PC-3 (cell line): ENCODE data around the gene MYO5A. TPM values are rescaled to one million over a fixed set of nuclear protein-coding genes. Genes with fewer than 3 reads are reported as not detected.

Source experiments
- ATAC-seq: fragments of 200-7000 bp; cut with Tn5 transposase; 2 replicates; pipeline ENCODE4 v1.9.1; 2020; ENCODE audit warnings: mild to moderate bottlenecking, moderate library complexity
- BruUV-seq: library from RNA; stranded (reverse); fragments of 400-500 nt; replicated peaks from 2 replicates; lab custom pipeline; 2021; lab: Mats Ljungman, UMichigan
- CTCF ChIA-PET: fragments of 300-600 bp; sonication (Branson Sonifier 250); formaldehyde crosslinking; loops from one replicate; lab custom pipeline; 2022; ENCODE audit warnings: antibody characterized with exemption; lab: Charles Lee
- POLR2A ChIA-PET: fragments of 300-600 bp; sonication (Branson Sonifier 250); formaldehyde crosslinking; loops from one replicate; lab custom pipeline; 2022; ENCODE audit warnings: antibody characterized with exemption; ENCODE audit not compliant: unreplicated experiment; lab: Charles Lee
- DNase-seq: peaks from one replicate; pipeline ENCODE4 v3.0.0-alpha.2; 2015
- H2AFZ ChIP-seq: fragments of 300-600 bp; sonication (generic); 2 replicates; pipeline ENCODE4 v1.6.0; 2016; ENCODE audit warnings: antibody characterized with exemption, low read length
- H3F3A ChIP-seq: fragments of 300-600 bp; sonication (generic); one replicate; pipeline ENCODE4 v1.6.0; 2017; ENCODE audit warnings: antibody characterized with exemption, low read length, control low read depth, mild to moderate bottlenecking; ENCODE audit not compliant: unreplicated experiment
- H3K27ac ChIP-seq: fragments of 300-600 bp; sonication (generic); 2 replicates; pipeline ENCODE4 v1.5.1; 2016; ENCODE audit warnings: mild to moderate bottlenecking, low read length
- H3K27me3 ChIP-seq: fragments of 300-600 bp; sonication (generic); 2 replicates; pipeline ENCODE4 v1.6.1; 2016; ENCODE audit warnings: low read length, mixed read lengths
- H3K36me3 ChIP-seq: fragments of 300-600 bp; sonication (generic); 2 replicates; pipeline ENCODE4 v1.6.1; 2016; ENCODE audit warnings: low read depth, mixed run types, low read length, mixed read lengths
- H3K4me1 ChIP-seq: fragments of 300-600 bp; sonication (generic); 2 replicates; pipeline ENCODE4 v1.5.1; 2016; ENCODE audit warnings: low read length; ENCODE audit not compliant: insufficient read depth
- H3K4me2 ChIP-seq: fragments of 300-600 bp; sonication (generic); 2 replicates; pipeline ENCODE4 v1.6.0; 2016; ENCODE audit warnings: low read length
- H3K4me3 ChIP-seq: fragments of 300-600 bp; sonication (generic); 2 replicates; pipeline ENCODE4 v1.5.1; 2016; ENCODE audit warnings: mild to moderate bottlenecking, low read length, mixed read lengths
- H3K79me2 ChIP-seq: fragments of 300-600 bp; sonication (generic); 2 replicates; pipeline ENCODE4 v1.6.1; 2017; ENCODE audit warnings: low read length, mixed read lengths
- H3K9ac ChIP-seq: fragments of 300-600 bp; sonication (generic); 2 replicates; pipeline ENCODE4 v1.6.0; 2016; ENCODE audit warnings: mild to moderate bottlenecking, low read length
- H3K9me2 ChIP-seq: fragments of 300-600 bp; sonication (generic); replicated peaks from 2 replicates; pipeline ENCODE4 v1.6.1; 2016; ENCODE audit warnings: mixed run types, low read length, mixed read lengths
- H3K9me3 ChIP-seq: fragments of 300-600 bp; sonication (generic); 2 replicates; pipeline ENCODE4 v1.6.1; 2016; ENCODE audit warnings: low read length, mixed read lengths
- H4K20me1 ChIP-seq: fragments of 300-600 bp; sonication (generic); 2 replicates; pipeline ENCODE4 v1.6.1; 2016; ENCODE audit warnings: low read length, mixed read lengths
- EZH2 ChIP-seq: fragments of 300-600 bp; sonication (generic); IDR thresholded peaks from one replicate; pipeline ENCODE4 v1.6.1; 2017; ENCODE audit warnings: antibody characterized with exemption, mild to moderate bottlenecking, low read length; ENCODE audit not compliant: unreplicated experiment
- EZH2phosphoT487 ChIP-seq: fragments of 300-600 bp; sonication (generic); IDR thresholded peaks from 2 replicates; pipeline ENCODE4 v1.6.1; 2018; ENCODE audit warnings: mild to moderate bottlenecking, antibody characterized with exemption, low read length, borderline replicate concordance
- intact Hi-C: fragments of 100-400 bp; cut with micrococcal nuclease; formaldehyde crosslinking; loops from 2 replicates; pipeline ENCODE4 v1.9.0; 2023
- total RNA-seq: library from RNA; depleted of rRNA; stranded (reverse); fragments of >200 nt; gene quantifications from 2 replicates; pipeline ENCODE4 v1.2.3, GENCODE V29; 2014
- TF ChIP-seq, protein P1 (sequence below): fragments of 300-600 bp; sonication (generic); conservative IDR thresholded peaks from 2 replicates; pipeline ENCODE4 v1.5.1; 2017; ENCODE audit warnings: antibody characterized with exemption, low read depth, mild to moderate bottlenecking, low read length

MYO5A gene
- total RNA-seq, 1 experiment from 2014 or later = 42.1 TPM

DNA sequence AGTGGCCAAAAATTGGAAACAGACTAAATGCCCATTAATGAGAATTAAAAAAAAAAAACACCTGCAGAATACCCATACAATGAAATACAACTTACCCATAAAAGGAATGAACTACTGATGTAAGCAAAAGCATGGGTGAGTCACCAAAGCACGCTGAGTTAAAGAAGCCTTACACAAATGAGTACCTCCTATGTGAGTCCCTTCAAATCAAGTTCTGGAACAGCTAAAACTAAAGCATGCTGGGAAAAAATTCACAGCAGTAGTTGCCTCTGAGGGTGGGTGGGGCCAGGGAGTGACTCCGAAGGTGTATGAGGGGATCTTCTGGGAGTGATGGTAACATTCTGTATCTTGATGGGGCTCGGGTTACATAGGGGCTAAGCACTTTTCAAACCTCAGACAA lies 244.5 kb downstream of the MYO5A start:
- Histone ChIP-seq H3K9ac (no peak overlapping the region), H3K9me3 (no peaks in the 10 kb centered on the region), H3K27me3 (no peaks in the 10 kb centered on the region), H3K79me2 (peaks cover 50% of the 10 kb centered on the region), H3K4me2 (no peak overlapping the region), H3K4me1 (peaks cover 23% of the 10 kb centered on the region), H3K9me2 (no peaks in the 10 kb centered on the region), H2AFZ (no peak overlapping the region), H4K20me1 (no peaks in the 10 kb centered on the region), H3K27ac (no peak overlapping the region), H3F3A (peaks cover under 1% of the 10 kb centered on the region), H3K36me3 (peaks cover 2% of the 10 kb centered on the region), H3K4me3 (no peak overlapping the region)
- no peak for ATAC-seq
- intact Hi-C loops = loop anchor here (1.0 kb wide), 1 partner anchor 22 kb away; no protein-coding TSS in a partner anchor
- CTCF ChIA-PET = interaction anchor here (0.6 kb wide), 1 partner anchor 11 kb away, joined by 17 read pairs; the partner anchor contains the start of gene MYO5C
- POLR2A ChIA-PET = no interaction called here
- BruUV-seq = no TSS peak
- TF ChIP-seq EZH2phosphoT487 = no peak
- TF ChIP-seq, protein P1, sequence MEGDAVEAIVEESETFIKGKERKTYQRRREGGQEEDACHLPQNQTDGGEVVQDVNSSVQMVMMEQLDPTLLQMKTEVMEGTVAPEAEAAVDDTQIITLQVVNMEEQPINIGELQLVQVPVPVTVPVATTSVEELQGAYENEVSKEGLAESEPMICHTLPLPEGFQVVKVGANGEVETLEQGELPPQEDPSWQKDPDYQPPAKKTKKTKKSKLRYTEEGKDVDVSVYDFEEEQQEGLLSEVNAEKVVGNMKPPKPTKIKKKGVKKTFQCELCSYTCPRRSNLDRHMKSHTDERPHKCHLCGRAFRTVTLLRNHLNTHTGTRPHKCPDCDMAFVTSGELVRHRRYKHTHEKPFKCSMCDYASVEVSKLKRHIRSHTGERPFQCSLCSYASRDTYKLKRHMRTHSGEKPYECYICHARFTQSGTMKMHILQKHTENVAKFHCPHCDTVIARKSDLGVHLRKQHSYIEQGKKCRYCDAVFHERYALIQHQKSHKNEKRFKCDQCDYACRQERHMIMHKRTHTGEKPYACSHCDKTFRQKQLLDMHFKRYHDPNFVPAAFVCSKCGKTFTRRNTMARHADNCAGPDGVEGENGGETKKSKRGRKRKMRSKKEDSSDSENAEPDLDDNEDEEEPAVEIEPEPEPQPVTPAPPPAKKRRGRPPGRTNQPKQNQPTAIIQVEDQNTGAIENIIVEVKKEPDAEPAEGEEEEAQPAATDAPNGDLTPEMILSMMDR = no peak
- no peak for TF ChIP-seq EZH2
- peak; percentile 49 for DNase-seq

DNA sequence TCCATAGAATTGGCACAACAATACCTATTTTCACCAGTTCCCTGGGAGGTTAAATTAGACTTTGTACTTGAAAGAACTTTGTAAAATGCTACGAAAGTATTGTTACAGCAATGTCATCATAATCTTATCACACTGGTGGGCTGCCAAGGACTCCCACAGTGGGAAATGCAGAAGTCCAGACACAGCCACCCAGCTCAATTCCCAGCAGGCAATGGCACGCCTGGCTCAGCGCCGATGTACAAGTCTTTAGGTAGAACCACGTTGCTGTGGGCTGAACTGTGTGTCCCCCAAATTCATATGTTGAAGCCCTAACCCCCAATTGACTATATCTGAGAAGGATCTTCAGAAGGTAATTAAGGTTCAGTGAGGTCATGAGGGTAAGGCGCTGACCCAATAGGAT lies 245.4 kb downstream of the MYO5A start:
- peaks cover 6% of the 10 kb centered on the region for H3K36me3 ChIP-seq
- H3K9me2 ChIP-seq = no peaks in the 10 kb centered on the region
- no peak for DNase-seq
- TF ChIP-seq, protein P1 = no peak
- TF ChIP-seq EZH2 = no peak
- TF ChIP-seq EZH2phosphoT487 = no peak
- POLR2A ChIA-PET = no interaction called here
- H2AFZ ChIP-seq = no peak overlapping the region
- no peaks in the 10 kb centered on the region for H3K27me3 ChIP-seq
- no peak overlapping the region for H3K9ac ChIP-seq
- peaks cover 15% of the 10 kb centered on the region for H3K4me1 ChIP-seq
- no peak overlapping the region for H3K4me2 ChIP-seq
- peaks cover 44% of the 10 kb centered on the region for H3K79me2 ChIP-seq
- ATAC-seq = no peak
- intact Hi-C loops = no loop called here
- H3K4me3 ChIP-seq = no peak overlapping the region
- no TSS peak for BruUV-seq
- no peak overlapping the region for H3K27ac ChIP-seq
- CTCF ChIA-PET = no interaction called here
- H4K20me1 ChIP-seq = no peaks in the 10 kb centered on the region
- no peaks in the 10 kb centered on the region for H3F3A ChIP-seq
- no peaks in the 10 kb centered on the region for H3K9me3 ChIP-seq

DNA sequence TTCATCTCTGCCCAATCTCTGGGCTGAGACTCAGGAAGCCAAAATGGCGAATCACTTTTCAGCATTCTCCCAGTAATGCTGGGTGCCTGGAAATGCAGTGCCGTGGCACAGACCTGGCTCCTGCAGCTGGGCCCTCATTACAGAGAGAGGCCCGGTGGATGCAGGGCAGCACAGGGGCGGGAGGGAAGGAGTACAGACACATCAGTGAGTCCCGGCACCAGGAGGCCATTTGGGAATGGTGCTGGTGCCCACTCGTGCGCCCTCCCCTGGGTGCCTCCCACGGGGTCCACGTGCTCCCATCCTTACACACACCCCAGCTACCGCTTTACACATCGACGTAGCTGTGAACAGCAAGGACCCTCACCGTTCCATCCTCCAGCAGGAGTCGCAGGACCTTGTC lies 246.3 kb downstream of the MYO5A start:
- Histone ChIP-seq H3K79me2 (peaks cover 38% of the 10 kb centered on the region), H3K4me2 (no peak overlapping the region), H3K36me3 (peaks cover 15% of the 10 kb centered on the region), H3K27ac (no peak overlapping the region), H2AFZ (no peak overlapping the region), H3K9me3 (no peaks in the 10 kb centered on the region), H4K20me1 (no peaks in the 10 kb centered on the region), H3K27me3 (no peaks in the 10 kb centered on the region), H3K9me2 (no peaks in the 10 kb centered on the region), H3K9ac (no peak overlapping the region), H3K4me3 (no peak overlapping the region), H3K4me1 (peaks cover 7% of the 10 kb centered on the region), H3F3A (no peaks in the 10 kb centered on the region)
- POLR2A ChIA-PET = no interaction called here
- CTCF ChIA-PET = no interaction called here
- intact Hi-C loops = no loop called here
- TF ChIP-seq, protein P1 = no peak
- TF ChIP-seq EZH2phosphoT487 (no peak), EZH2 (no peak)
- no TSS peak for BruUV-seq
- no peak for DNase-seq
- ATAC-seq = no peak
